ENCODE measurements around the gene THSD4.

THSD4 gene

DNA sequence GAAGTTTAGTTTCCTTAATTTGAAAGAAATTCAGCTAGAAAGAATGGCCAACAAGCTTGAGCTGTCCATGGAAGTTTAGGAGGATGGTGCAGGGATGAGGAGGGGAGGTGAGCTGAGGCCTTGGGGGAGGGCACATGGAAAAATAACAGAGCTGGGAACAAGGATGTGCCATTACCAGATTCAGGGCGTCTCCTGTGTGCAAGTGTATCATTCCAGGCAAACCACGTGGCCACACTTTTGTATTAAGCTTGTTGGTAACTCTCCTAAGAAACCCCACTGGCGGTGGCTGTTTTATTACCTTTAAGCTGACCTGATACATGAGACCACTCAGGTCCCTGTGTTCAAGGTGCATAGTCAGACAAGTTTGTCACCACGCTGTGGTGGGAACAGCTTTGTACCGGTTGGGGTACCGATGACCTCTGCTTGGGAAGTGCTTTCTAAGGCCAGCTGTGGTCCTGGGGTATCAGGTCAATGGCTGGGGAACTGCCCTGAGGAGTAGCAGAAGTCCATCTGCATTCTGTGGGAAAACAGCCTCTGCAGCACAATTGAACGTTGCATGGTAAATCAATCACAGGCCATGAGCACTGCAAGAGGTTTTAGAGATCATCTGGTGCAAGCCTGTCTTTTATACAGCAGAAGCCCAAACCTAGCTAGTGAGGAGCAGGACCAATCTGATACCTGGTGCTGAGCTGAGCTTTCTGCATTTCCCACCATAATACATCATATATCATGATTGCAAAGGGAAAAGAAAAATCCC lies 235.5 kb downstream of the THSD4 start:
- Histone ChIP-seq H3K9ac (ENCODE audit: low read length) (no peak overlapping the region), H3K4me1 (ENCODE audit: control insufficient read depth, insufficient read depth, low read length) (no peaks in the 10 kb centered on the region)

DNA sequence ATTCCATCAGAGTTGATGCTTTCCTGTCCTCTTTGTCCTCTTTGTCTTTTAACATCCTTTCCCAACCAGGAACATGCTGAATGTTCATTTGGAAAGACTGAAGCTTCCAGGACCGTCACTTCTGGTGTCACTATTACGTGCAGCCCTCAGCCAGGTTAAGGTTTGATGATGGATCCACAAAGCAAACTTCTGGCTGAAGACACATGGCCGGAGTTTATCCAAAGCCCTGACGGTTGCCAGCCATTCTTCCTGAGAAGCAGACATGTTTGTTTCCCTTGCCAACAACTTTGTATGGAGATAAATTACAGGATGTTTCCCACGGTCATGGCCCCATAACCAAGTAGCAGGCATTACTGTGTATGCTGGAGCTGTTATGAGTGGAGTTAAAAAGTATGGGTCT lies 236.9 kb downstream of the THSD4 start:
- peaks cover 3% of the 10 kb centered on the region for H3K4me1 ChIP-seq (ENCODE audit: control insufficient read depth, insufficient read depth, low read length)
- no peak overlapping the region for H3K4me3 ChIP-seq (ENCODE audit: low read length)
- no peak overlapping the region for H3K9ac ChIP-seq (ENCODE audit: low read length)

More for the DNA sequence above, 235.5 kb downstream of the THSD4 start:
- Histone ChIP-seq H3K27me3 (ENCODE audit: control insufficient read depth, insufficient read depth, low read length) (no peaks in the 10 kb centered on the region), H3K4me3 (ENCODE audit: low read length) (no peak overlapping the region), H3K36me3 (ENCODE audit: control insufficient read depth, insufficient read depth, low read length) (no peaks in the 10 kb centered on the region), H3K9me3 (ENCODE audit: control insufficient read depth, low read length) (no peaks in the 10 kb centered on the region)

DNA sequence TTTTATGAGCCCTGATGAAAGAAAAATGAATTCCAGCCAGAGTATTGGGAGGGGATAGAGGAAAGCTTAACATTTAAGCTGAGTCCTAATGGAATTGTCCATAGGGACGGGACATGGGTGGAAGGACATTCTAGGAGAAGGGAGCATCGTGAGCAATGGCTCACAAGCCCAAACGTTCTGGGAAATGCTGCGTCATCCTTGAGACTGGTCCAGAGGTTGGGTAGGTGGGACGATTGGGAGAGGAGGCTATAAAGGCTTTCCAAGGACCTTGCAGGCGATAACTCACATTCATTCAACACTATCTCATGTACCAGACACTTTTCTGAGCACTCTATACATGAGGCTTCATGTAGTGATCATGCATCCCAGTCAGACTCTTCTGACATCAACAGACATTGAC lies 237.5 kb downstream of the THSD4 start:
- no peaks in the 10 kb centered on the region for H3K27me3 ChIP-seq (ENCODE audit: control insufficient read depth, insufficient read depth, low read length)
- H3K9me3 ChIP-seq (ENCODE audit: control insufficient read depth, low read length), result no peaks in the 10 kb centered on the region
- no peak overlapping the region for H3K9ac ChIP-seq (ENCODE audit: low read length)
- no peak overlapping the region for H3K4me3 ChIP-seq (ENCODE audit: low read length)
- peaks cover 6% of the 10 kb centered on the region for H3K4me1 ChIP-seq (ENCODE audit: control insufficient read depth, insufficient read depth, low read length)
- no peaks in the 10 kb centered on the region for H3K36me3 ChIP-seq (ENCODE audit: control insufficient read depth, insufficient read depth, low read length)

More for the DNA sequence above, 236.9 kb downstream of the THSD4 start:
- Histone ChIP-seq H3K9me3 (ENCODE audit: control insufficient read depth, low read length) (no peaks in the 10 kb centered on the region), H3K27me3 (ENCODE audit: control insufficient read depth, insufficient read depth, low read length) (no peaks in the 10 kb centered on the region), H3K36me3 (ENCODE audit: control insufficient read depth, insufficient read depth, low read length) (no peaks in the 10 kb centered on the region)

DNA sequence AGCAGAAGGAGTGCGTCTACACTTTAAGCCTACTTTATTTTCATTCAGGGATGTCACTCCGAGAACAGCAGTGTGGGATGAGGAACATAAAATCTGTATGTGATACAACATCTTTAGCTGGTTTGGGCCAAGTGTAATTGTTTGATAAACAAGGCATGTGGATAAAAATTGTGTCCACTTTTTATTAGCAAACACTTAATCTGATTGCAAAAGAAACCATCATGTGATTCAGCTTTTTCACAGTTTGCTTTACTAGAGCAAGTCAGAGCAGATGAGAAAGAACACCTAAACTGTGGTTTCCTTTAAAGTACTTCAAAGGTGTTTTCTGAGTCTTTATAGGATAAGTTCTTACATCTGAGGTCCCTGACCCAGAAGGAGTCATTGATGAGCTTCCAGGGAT lies 237.9 kb downstream of the THSD4 start:
- peaks cover 6% of the 10 kb centered on the region for H3K4me1 ChIP-seq (ENCODE audit: control insufficient read depth, insufficient read depth, low read length)

DNA sequence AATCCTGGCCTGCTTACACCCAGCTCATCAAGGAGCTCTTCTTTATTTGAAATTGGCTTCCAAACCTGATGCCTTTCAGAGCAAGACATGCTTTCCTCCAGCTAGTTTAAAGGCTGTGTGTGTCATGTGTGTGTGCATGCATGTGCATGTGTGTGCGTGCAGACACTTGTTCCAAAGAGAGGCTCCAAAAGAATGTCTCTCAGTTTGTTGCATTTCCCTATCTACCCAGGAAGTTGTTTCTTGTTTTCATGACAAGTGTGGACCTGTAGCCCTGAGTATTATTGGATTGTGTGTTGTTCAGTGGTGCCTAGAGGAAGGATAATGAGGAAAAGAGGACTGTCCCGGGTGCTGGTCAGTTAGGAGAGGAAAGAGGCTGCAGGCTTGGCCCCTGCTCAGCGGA lies 240.0 kb downstream of the THSD4 start:
- Histone ChIP-seq H3K4me3 (ENCODE audit: low read length) (no peak overlapping the region), H3K9me3 (ENCODE audit: control insufficient read depth, low read length) (no peaks in the 10 kb centered on the region), H3K9ac (ENCODE audit: low read length) (no peak overlapping the region), H3K4me1 (ENCODE audit: control insufficient read depth, insufficient read depth, low read length) (peaks cover 6% of the 10 kb centered on the region), H3K27me3 (ENCODE audit: control insufficient read depth, insufficient read depth, low read length) (no peaks in the 10 kb centered on the region), H3K36me3 (ENCODE audit: control insufficient read depth, insufficient read depth, low read length) (no peaks in the 10 kb centered on the region)

More for the DNA sequence above, 237.9 kb downstream of the THSD4 start:
- H3K4me3 ChIP-seq (ENCODE audit: low read length), result no peak overlapping the region
- no peaks in the 10 kb centered on the region for H3K9me3 ChIP-seq (ENCODE audit: control insufficient read depth, low read length)
- H3K27me3 ChIP-seq (ENCODE audit: control insufficient read depth, insufficient read depth, low read length), result no peaks in the 10 kb centered on the region
- H3K9ac ChIP-seq (ENCODE audit: low read length), result no peak overlapping the region
- H3K36me3 ChIP-seq (ENCODE audit: control insufficient read depth, insufficient read depth, low read length), result no peaks in the 10 kb centered on the region

DNA sequence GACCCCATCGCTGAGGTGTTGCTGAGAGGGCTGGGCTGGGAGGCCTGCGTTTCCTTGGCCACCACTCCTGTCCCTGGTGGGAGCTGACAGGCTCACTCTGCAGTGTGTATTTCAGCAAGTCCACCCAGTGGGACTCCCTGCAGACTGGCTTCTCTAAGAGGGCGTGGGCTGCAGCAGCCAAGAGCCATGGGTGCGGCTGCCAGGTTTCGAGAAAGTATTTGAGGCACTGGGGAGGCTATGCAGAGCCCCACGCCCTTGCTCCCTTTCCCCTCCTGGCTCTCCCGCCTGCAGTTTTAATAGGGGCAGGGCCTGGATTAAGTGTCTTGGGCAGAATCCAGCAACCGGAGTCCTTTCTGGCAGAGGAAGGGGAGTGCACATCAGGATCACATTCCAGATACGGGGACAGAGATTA lies 242.1 kb downstream of the THSD4 start:
- no peaks in the 10 kb centered on the region for H3K36me3 ChIP-seq (ENCODE audit: control insufficient read depth, insufficient read depth, low read length)
- no peak overlapping the region for H3K9ac ChIP-seq (ENCODE audit: low read length)
- H3K4me3 ChIP-seq (ENCODE audit: low read length), result no peak overlapping the region
- H3K4me1 ChIP-seq (ENCODE audit: control insufficient read depth, insufficient read depth, low read length), result peaks cover 6% of the 10 kb centered on the region
- H3K9me3 ChIP-seq (ENCODE audit: control insufficient read depth, low read length), result no peaks in the 10 kb centered on the region
- H3K27me3 ChIP-seq (ENCODE audit: control insufficient read depth, insufficient read depth, low read length), result no peaks in the 10 kb centered on the region

DNA sequence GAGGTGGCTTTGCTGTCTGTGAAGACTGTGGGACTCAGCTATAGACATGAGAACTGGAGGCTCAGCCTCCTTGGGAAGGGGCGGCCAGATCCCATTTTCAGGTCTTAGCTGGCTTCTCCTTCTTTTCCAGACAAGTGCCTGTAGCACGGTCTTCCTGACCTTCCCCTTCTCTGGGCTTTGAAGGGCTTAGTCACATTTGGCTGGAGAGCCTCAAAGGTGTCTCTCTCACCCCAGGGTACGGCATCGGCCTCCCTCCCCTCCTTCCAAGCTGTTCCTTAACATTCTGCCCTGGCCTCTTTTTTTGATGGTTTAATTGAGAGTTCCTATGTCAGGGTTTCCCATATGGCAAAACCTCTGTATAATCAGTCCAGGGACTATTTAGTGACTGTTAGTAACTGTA lies 242.7 kb downstream of the THSD4 start:
- Histone ChIP-seq H3K4me3 (ENCODE audit: low read length) (no peak overlapping the region), H3K4me1 (ENCODE audit: control insufficient read depth, insufficient read depth, low read length) (peaks cover 6% of the 10 kb centered on the region), H3K9ac (ENCODE audit: low read length) (no peak overlapping the region), H3K9me3 (ENCODE audit: control insufficient read depth, low read length) (no peaks in the 10 kb centered on the region), H3K27me3 (ENCODE audit: control insufficient read depth, insufficient read depth, low read length) (no peaks in the 10 kb centered on the region), H3K36me3 (ENCODE audit: control insufficient read depth, insufficient read depth, low read length) (no peaks in the 10 kb centered on the region)

DNA sequence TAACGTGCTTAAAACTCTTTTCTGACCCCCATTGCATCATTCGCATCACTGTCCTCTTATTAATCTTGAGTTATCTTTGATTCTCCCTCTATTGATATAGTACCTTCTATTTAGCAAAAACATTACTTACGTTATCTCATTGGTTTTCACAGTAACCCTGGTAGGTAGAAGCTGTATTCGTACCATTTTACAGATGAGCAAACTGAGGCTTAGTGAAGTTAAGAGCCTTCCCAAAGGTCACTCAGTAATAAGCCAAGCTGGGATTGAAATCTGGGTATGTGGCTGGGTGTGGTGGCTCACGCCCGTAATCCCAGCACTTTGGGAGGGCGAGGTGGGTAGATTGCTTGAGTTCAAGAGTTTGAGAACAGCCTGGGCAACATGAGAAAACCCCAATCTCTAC lies 244.0 kb downstream of the THSD4 start:
- Histone ChIP-seq H3K36me3 (ENCODE audit: control insufficient read depth, insufficient read depth, low read length) (no peaks in the 10 kb centered on the region), H3K9me3 (ENCODE audit: control insufficient read depth, low read length) (no peaks in the 10 kb centered on the region), H3K4me3 (ENCODE audit: low read length) (no peak overlapping the region), H3K4me1 (ENCODE audit: control insufficient read depth, insufficient read depth, low read length) (peaks cover 6% of the 10 kb centered on the region), H3K27me3 (ENCODE audit: control insufficient read depth, insufficient read depth, low read length) (no peaks in the 10 kb centered on the region), H3K9ac (ENCODE audit: low read length) (no peak overlapping the region)

DNA sequence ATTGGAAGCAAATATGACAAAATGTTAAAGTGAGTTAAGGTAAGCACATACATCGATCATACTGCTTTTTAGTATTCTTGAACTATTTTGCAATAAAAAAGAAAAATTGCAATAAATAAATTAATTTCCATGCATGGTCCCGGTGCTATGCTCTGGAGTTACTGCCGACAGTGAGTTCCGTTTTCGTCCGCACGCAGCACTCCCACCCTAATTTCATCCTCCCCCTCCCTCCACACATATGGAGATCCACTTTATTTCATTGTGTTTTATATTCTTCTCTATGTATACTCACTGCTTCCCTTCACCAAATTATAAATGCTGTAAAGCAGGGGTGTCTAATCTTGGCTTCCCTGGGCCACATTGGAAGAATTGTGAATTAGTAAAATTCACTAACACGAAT lies 247.3 kb downstream of the THSD4 start:
- Histone ChIP-seq H3K4me3 (ENCODE audit: low read length) (no peak overlapping the region), H3K27me3 (ENCODE audit: control insufficient read depth, insufficient read depth, low read length) (no peaks in the 10 kb centered on the region), H3K36me3 (ENCODE audit: control insufficient read depth, insufficient read depth, low read length) (no peaks in the 10 kb centered on the region), H3K9ac (ENCODE audit: low read length) (no peak overlapping the region), H3K4me1 (ENCODE audit: control insufficient read depth, insufficient read depth, low read length) (no peaks in the 10 kb centered on the region), H3K9me3 (ENCODE audit: control insufficient read depth, low read length) (no peaks in the 10 kb centered on the region)

DNA sequence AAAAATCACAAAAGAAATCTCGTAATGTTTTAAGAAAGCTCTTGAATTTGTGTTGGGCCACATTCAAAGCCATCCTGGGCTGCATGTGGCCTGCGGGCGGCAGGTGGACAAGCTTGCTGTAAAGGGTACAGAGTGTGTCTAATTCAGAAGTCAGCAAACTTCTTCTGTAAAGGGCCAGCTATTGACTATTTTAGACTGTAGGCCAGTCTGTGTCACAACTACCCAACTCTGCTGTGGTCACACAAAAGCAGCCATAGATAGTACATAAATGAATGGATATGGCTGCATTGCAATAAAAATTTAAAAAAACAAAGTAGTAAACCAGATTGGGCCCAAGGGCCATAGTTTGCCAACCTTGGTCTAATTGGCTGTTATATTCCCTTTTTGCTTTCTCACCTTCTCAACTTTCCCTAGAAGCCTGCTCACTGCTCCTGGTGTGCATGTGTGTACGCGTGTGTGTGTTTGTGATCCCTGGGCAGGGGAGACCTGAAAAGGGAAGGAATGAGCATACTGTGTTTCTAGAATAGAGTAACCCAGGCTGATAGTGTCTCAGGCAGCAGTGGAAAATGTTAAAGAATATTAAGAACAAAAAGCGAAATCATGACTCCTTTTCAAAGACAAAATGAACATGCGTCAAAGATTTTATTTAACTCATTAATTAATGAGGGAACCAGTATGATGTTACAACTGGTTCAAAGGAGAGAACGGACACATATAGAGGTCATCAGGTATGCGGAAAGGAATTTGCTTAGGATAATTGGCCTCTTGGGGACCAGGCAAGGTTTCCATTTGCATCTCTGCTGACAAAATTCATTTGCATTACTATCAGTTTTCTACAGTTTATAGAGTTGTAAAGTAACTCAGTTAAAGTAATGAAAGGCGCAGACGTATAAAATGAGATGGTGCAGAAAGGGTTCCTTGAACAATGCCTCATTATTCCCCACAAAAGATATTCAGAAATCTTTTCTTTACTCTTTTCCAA lies 248.0 kb downstream of the THSD4 start:
- Histone ChIP-seq H3K9ac (ENCODE audit: low read length) (no peak overlapping the region), H3K27me3 (ENCODE audit: control insufficient read depth, insufficient read depth, low read length) (no peaks in the 10 kb centered on the region), H3K4me1 (ENCODE audit: control insufficient read depth, insufficient read depth, low read length) (no peaks in the 10 kb centered on the region), H3K4me3 (ENCODE audit: low read length) (no peak overlapping the region), H3K36me3 (ENCODE audit: control insufficient read depth, insufficient read depth, low read length) (no peaks in the 10 kb centered on the region), H3K9me3 (ENCODE audit: control insufficient read depth, low read length) (no peaks in the 10 kb centered on the region)

DNA sequence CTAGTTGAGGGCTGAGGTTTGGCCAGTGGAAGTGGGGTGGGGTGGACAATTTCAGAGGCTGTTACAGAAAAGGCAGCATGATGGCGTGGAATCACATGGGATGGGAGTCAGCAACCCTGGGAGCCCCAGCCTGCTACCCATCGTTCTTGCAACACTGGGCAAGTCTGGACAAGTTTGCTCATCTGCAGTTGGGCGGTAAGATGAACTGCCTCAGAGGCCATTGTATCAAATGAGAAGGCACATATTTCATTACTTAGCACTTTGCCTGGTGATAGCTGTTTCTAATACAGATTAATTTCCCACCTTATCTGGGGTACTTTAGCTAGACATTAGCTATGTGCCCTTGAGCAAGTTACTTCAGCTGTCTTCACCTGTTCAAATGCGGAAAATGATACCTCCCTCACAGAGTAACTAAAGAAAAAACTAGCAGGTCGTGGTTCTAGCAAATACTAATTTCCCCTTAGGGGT lies 248.9 kb downstream of the THSD4 start:
- no peak overlapping the region for H3K4me3 ChIP-seq (ENCODE audit: low read length)
- no peak overlapping the region for H3K9ac ChIP-seq (ENCODE audit: low read length)
- no peaks in the 10 kb centered on the region for H3K27me3 ChIP-seq (ENCODE audit: control insufficient read depth, insufficient read depth, low read length)
- no peaks in the 10 kb centered on the region for H3K4me1 ChIP-seq (ENCODE audit: control insufficient read depth, insufficient read depth, low read length)
- no peaks in the 10 kb centered on the region for H3K36me3 ChIP-seq (ENCODE audit: control insufficient read depth, insufficient read depth, low read length)
- no peaks in the 10 kb centered on the region for H3K9me3 ChIP-seq (ENCODE audit: control insufficient read depth, low read length)

DNA sequence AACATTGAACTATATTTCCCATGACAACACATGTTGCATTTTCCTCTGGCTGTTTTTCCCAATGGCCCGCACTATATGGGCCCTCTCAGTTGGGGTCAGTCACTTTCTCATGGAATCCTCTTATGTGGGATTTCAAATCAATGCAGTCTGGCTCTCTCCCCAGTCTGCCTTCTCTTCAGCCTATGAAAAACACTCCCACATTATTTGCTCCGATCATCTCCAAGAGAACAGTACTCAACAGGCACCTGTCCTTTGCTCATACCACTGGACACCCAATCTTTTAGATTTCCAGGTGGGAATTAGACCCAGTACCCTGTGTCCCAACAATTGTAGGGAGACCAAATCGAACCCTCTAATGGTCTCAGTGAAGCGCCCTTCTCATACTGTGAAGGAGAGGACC lies 251.3 kb downstream of the THSD4 start:
- no peaks in the 10 kb centered on the region for H3K4me1 ChIP-seq (ENCODE audit: control insufficient read depth, insufficient read depth, low read length)
- H3K27me3 ChIP-seq (ENCODE audit: control insufficient read depth, insufficient read depth, low read length), result no peaks in the 10 kb centered on the region
- no peak overlapping the region for H3K9ac ChIP-seq (ENCODE audit: low read length)
- H3K9me3 ChIP-seq (ENCODE audit: control insufficient read depth, low read length), result no peaks in the 10 kb centered on the region
- H3K36me3 ChIP-seq (ENCODE audit: control insufficient read depth, insufficient read depth, low read length), result no peaks in the 10 kb centered on the region
- H3K4me3 ChIP-seq (ENCODE audit: low read length), result no peak overlapping the region
